Suprapubic skin (tissue), 4 donors: ENCODE data around the gene COL19A1.

ENCODE experiments used
- CTCF ChIP-seq, 2 donors: fragments of 200-600 bp in 1 of 2; fragments of 450-650 bp in 1 of 2; sonication (generic) in 1 of 2; IDR thresholded peaks; one replicate each; pipeline ENCODE4 v1.5.1; 2016 to 2019; ENCODE audit warnings: antibody characterized with exemption in 2 of 2, mild to moderate bottlenecking in 1 of 2, moderate library complexity in 1 of 2
- EP300 ChIP-seq: sonication (generic); formaldehyde crosslinking; IDR thresholded peaks from one replicate; pipeline ENCODE4 v1.6.1; 2017; ENCODE audit warnings: antibody characterized with exemption
- POLR2A ChIP-seq, 2 donors: fragments of 450-650 bp; IDR thresholded peaks; one replicate each; pipeline ENCODE4 v1.6.1; 2017; ENCODE audit warnings: antibody characterized with exemption in 2 of 2, mild to moderate bottlenecking in 2 of 2, moderate library complexity in 2 of 2
- POLR2AphosphoS5 ChIP-seq, 3 donors: sonication (generic); formaldehyde crosslinking; IDR thresholded peaks; one replicate each; pipeline ENCODE4 v1.6.1; 2017; ENCODE audit warnings: antibody characterized with exemption in 3 of 3

GRCh38 chr6:70236343-70236742 lies 370.0 kb downstream of the COL19A1 start:
- TF ChIP-seq EP300 (no peak), POLR2A (IDR thresholded peaks at IDR 0.05) (no peak), POLR2AphosphoS5 (IDR thresholded peaks at IDR 0.05) (no peak), CTCF (IDR thresholded peaks at IDR 0.05) (no peak)
